Measurements from ENCODE around the gene PHYHIPL.

Gene PHYHIPL

DNA sequence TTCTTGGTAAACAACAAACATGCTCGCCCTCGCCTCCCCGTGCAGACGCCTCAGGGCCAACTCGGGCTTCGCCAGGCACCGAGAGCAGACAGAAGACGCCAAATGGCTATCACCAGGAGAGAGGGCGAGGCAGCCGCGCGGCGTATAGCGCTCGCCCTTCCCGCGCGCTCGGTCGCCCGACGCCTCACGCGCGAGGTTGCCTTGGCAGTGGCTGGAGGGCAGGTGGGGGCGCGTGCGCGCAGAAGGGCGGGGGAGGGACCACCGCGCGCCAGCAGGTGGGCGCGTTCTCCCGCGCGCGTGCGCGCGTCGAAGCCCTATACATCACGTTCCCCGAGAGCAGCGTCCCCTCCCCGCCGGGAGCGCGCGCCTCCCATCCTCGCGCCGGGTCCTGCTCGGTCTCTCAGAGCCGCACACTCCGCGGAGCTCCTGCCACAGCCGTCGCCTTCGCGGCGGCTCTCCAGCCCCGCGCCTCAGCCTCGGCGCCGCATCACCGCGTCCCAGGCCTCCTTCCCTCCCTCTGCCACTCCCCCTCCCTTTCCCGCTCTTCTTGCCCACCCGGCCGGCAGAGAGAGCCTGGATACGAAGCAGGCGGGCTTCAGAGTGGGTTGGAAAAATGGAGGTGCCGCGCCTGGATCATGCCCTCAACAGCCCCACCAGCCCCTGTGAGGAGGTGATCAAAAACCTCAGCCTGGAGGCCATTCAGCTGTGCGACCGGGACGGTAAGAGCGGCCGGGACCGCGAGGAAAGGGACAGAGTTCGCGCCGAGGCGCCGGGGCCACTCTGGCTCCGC is at the start of gene PHYHIPL:
TSS of gene PHYHIPL (plus strand) at position 403 of the 790 bp plus-strand sequence. CDS start at position 614, 211 bp downstream.
- DNase-seq (ENCODE audit: low read depth): no peak

DNA sequence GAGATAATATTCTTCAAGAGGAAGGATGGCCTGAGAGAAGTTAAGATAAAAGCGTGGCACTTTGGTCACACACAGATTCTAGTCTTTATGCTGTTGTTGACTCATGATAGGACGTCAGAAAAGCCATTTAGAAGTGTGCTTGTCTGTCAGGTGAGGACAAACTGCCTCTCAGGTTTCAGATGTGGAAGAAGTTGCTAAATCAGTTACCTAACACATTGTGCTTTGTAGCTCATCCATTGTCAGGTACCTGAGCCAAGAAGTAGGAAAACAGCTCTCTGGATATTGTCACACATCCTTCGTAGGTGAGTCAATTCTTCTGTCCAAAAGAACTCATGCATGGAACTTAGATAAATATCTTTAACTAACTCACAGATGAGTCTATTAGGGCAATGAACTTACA is 49.5 kb upstream of the PHYHIPL start:
- DNase-seq (ENCODE audit: low read depth): no peak

DNA sequence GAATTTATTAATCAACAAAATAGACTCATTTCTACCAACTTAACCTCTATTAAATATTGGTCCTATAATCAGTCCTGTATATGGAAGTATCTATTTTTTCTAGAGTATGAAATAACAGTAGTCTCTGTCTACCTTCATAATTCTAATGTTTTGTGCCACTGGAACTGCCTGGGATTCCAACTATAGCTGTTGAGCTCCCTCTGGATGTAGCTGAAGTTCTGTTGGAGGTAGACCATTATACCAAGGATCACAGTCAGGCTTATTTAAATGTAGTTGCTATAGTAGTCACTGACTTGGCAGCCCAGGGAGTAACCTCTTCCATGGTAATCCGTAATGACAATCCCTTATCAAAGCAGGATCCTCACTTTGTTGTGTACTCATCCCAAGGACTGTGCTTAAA is 48.5 kb upstream of the PHYHIPL start:
- DNase-seq (ENCODE audit: low read depth): no peak

DNA sequence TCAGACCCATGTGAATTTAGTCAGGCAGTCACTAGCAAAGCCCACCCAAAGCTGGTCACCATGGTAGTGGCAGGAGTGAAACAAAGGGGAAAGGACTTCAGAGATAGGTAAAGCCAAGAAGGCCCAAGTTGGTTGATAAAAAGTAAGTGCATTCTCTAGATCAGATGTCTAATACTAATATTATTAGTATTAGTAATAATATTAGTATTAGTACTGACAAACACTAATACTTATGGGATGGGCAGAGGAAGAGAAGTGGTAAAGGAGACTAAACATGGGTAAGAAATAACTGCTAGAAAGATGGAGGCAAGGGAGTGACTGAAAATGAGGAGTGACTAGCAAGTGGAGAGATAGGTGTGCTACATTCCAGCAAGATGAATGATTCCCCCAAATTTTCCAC is 46.6 kb upstream of the PHYHIPL start:
- DNase-seq (ENCODE audit: low read depth): no peak

DNA sequence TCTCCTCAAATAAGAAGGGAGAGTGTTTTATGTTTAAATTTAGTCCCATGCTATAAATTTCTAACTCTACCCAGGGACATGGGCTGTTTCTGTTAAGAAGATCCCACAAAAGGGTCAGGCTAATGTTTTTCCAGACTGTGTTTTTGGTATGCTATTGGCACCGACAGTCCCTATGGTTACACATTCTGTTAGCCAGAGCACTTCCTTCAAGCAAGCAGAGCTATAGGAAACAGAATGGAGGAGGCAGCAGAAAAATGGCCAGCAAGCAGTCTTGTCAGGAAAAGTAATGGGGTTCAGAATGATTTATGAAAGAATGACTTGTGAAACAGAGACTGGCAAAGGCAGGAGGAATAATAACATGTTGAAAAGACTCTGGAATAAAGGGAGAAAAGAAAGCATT is 44.8 kb upstream of the PHYHIPL start:
- no peak for DNase-seq (ENCODE audit: low read depth)

DNA sequence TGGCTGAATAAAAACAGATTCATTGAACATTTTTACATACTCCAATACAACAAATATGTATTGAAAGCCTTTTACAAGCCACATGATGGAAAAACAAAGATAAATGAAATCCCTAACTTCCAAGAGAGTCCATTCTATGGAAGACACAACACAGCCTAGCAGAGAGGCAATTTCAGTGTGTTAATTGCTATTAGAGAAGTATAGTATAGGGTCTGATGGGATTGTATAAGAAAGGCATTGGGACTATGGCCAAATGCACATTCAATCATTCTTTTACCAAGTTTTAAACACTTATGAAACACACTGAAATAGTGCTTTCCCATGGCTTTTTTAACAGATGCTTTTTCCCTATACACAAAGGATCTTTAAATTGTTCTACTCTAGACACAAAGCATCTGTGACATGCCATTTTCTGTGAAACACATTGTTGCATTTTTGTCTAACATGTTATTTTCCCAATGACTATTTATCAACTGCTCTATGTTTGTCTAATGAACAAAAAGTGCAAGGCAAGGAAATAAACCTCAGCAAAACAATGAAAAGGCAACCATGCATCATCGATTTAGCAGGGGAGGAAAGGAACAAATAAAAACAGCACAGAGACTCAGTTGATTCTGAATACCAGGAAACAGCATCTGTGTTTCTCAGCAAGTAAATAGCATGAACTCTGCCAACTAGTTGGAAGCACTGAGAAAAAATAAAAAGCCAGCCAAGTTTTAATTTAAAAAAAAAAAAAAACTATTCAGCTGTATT is 42.4 kb upstream of the PHYHIPL start:
- no peak for DNase-seq (ENCODE audit: low read depth)

DNA sequence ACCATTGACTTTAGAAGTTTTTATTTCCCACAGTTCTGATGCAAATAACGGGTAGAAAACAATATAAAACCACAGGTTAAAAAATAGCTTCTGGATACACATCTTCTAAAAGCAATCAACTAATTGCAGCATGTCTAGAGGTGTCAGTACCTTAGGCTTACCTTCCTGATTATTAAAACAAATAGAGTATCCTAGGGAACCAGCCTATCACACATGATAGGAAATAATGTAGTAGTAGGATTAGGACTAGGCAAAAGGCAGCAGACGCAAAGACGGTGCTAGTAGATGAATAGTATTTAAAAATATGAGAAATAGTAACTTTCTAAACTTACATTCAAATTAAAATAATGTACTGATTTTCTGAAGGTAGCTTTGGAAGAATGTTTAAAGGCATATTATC is 41.7 kb upstream of the PHYHIPL start:
- no peak for DNase-seq (ENCODE audit: low read depth)

DNA sequence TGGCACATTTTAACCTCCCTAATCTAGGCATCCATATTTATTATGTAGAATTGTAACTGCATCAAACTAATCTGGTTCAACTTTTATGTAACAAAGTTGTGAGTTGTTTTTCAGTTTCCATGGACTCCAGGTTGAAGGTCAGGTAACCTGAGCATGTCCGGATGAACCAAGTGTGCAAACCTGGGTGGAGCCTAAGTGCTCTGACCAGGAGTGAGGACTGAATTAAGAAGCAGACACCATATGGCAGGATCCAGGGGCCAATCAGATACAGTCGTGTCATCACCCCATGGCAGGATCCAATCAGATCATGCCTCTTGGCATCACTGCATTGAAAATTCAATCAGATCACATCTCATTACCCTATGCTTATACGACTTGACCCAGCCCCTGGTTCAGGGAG is 41.2 kb upstream of the PHYHIPL start:
- DNase-seq (ENCODE audit: low read depth): no peak

DNA sequence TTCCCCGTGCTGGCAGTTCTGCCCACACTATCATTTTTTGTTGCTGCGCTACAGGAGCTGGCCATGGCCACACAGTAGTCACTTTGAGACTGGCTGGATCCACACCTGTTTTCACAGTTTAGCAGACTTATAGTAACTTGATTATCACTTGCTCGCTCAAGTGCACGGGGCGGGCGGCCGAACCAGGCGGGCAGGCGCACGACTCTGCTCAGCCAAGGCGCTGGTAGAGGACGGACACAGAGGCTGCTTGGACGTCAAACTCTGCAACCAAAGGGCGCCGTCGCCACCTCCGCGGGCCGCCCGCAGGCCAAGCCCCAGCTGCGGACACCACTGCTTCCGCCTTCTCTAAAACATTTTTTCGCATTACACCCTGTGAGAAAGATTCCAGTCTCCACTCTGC is 38.4 kb upstream of the PHYHIPL start:
- DNase-seq (ENCODE audit: low read depth): no peak

DNA sequence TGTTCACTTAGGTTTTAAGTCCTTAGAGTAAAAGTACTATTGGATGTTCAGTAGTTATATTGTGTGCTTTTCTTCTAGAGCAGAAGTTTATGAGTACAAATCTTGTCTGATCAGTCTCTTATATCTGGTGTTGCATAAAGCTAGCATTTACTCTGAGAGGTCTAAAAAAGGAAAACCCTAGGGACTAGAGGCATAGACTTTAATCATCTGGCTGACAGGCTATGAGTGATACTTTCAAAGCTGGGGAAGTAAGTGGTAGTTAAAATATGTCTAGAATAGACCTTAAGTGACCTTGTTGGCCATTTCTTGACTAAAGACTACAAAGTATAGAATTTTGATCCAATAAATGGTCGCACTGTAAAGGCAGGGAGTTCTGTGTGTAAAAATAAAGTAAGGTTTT is 32.9 kb upstream of the PHYHIPL start:
- DNase-seq (ENCODE audit: low read depth): no peak

DNA sequence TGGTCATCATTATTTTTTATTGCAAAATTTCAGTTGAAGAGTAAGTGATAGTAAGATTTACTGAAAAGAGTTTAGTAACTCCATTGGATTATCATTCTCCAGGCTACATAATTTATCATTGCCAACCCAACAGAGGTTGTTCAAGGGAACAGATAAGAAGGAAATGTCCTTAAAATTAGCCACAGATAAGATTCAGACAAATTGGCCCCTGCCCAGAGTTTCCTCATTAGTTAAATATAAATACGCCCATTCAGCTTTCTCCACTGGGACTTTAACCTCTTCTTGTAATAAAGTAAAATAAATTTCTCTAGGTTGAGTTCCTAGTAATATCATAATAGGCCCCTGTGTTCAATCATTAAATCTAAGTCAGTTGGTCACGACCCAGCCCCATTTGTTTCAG is 27.7 kb upstream of the PHYHIPL start:
- no peak for DNase-seq (ENCODE audit: low read depth)

DNA sequence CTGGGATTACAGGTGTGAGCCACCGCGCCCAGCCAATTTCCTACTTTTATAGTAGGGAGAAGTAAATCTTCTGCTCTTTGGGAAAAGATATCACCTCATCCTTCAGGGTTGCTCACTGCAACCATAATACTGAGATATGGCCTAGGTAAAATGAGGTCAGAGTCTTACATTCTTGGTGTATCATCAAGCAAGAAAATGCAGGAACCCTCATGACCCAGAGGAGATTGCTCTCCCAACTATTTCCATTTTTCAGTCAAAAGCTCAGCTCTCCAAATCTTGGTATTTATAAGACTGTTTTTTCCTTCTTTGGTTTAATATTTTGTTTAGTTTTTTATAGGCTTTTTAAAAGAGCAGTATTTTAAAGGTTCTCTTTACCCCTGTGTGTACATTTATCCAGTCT is 20.9 kb upstream of the PHYHIPL start:
- no peak for DNase-seq (ENCODE audit: low read depth)

DNA sequence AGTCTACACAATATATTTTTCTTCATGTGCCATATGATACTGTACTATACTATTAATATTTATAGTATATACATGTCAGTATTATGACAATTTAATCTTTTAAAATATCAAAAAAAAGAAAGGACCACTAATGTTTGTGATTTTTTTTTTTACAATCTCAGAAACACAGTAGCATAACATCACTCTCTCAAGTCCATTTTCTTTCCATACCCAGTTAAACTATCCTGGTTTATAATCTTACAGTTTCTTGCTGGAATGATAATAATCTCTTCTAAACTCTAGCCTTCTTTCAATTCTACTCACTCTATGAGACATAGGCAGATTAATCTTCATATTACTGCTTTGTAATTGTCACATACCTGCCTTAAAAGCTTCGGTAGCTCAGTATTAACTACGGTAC is 8.9 kb upstream of the PHYHIPL start:
- DNase-seq (ENCODE audit: low read depth): no peak

DNA sequence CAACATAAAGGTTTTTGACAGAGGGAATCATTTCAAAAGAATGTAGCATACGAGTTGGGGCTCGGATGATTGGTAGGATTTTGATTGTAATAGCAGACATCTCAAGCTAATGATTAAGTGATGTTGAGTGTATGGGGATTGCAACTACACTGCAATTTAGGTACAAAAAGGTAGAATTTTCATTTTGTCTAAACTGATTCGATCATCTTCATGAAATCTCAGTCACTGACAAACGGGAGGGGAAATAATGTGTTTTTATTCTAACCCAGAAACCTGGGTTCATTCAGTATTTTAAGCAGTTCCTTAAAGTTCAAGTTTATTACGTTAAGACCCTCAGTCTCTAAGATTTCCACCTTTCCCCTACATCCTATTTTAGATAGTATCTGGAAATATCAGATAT is 3.9 kb upstream of the PHYHIPL start:
- no peak for DNase-seq (ENCODE audit: low read depth)

DNA sequence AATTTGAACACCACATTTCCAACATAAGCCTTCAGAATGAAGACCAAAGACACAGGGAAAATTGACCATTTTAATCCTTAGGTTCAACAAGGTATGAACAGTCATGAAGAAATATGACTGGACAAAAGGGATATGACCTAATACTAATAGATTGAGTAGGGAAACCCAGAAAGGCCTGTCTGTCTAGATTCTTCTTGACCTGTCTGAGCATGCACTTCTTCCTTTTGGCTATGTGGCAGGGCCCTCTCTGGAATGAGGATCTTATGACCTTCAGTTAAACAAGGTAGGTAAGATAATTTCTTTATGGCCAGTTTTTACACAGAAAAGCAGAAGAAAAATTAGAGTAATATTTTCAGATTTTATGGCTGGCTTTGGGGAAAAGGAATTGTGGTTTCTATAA is 3.0 kb upstream of the PHYHIPL start:
- no peak for DNase-seq (ENCODE audit: low read depth)

DNA sequence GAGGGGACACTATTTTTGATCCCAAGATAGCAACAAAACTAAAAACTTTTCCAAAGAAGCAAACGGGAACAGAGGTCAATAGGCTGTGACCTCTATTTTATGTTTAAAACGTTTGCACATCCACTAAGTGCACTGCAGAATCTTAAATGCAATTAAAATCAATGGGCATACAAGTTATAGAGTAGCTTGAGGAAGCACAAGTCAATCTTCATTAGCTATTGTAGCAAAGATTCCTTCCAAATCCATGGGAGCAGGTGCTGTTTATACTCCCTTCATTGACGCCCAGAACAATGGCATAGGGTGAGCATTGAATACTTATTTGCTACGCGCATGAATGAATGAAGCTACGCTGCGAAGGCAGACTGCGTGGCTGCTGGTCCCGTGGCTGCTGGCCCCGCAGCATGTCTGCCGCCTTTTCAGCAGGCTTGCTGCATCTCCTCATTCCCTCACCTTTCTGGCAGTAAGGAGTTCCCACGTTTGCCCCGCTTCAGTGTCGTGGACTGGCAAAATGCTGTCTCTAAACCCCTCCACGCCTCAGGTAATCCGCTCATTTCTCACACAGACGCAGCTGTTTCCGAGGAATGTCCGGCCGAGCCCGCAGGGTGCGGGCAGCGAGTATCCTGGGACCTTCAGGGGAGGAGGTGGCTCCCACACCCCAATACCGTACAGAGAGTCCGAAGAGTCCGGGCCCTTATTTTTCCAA is 754 bp upstream of the PHYHIPL start:
- no peak for DNase-seq (ENCODE audit: low read depth)

DNA sequence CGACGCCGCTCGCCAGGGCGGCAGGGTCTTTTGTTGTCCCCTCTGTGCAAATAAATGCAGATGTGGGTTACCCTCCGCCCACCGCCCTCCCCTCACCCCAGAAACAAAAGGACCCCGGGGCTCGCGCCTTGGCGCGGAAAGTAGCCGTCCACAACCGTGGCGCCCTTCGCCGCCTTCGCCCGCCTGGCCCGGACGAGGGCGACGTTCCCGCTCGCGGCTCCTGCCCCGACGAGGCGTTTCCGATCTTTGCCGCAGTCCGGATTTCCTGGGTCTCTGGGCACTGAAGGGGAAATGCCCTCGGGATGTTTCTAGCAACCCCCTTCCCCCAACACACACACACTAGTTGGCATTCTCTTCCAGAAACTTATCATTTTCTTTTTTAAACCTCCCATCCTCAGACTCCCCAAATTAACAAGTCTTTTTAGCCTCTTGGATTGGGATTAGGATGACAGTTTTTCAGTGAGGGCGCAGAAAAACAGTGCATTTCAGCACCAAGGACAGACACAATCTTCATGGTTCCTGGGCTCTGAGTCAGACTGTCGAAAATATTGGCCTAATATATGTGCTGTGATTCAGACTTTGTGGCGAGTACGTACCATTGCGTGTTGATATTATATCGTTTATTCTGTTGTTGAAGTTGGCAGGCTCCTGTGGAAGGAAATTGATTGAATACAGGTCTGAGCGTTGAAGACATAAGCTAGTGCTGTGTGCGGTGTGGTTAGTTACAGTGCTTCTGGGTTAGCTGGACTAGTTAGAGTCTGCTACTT is 771 bp downstream of the PHYHIPL start:
- peak; percentile 61 for DNase-seq (ENCODE audit: low read depth)

DNA sequence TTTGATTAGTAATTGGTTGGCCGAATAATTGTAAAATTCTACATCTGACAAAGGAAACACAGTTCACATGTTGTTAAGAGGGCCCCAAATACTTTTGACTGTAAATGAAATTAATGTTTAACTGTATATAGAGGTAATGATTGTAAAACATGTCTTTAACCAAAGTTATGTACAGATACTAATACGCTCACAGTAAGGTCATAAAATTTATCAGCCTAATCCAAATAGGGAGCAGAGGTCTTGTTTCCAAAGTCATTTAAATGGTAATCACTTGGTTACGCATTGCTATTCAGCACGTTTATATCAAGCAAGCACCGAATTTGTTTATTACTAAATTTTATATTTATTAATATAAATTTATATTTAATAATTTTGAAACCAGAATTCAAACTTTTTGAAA is 1.4 kb downstream of the PHYHIPL start:
- DNase-seq (ENCODE audit: low read depth): no peak

DNA sequence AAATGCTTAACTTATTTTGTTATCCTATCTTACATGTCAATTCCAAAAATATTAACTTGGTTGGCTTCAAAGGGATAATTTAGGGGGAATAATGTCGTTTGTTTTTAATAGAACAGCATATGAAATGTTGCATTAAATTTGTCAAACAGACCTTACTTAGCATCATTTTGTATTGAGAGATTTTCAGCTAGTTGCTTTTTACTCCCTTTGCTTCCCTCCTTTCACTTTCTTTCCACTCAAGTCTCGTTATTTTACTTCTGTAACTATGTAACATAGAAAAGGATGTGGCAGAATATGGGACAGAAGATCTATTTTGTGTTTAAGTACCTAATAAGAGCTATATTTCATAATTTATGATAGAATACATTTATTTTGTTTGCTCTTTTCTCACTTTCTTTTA is 2.6 kb downstream of the PHYHIPL start:
- DNase-seq (ENCODE audit: low read depth): no peak

DNA sequence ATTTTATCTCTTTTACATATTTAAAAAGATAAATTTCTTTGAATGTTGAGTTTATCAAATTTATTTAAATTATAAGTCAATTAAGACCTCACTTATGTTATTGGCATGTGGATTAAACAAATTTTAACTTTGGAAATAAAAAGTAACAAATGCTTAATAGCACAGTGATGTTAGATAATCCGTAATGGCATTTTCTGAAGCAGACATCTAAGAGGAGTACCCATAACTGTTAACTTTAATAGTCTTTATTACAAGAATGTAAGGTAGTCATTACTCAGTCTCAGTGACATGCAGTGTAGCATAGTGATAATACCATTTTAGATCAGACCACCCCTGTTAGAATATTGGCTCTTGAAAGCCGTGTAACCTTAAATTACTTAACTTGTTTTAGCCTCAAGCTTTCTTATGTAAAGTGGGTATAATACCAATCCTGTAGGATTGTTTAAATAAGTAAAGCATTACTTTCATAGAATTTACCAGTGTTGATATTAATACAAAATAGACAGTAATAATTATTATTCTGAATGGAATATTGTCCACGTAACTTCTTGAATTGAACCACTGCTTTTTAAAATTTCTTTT is 4.3 kb downstream of the PHYHIPL start:
- no peak for DNase-seq (ENCODE audit: low read depth)

DNA sequence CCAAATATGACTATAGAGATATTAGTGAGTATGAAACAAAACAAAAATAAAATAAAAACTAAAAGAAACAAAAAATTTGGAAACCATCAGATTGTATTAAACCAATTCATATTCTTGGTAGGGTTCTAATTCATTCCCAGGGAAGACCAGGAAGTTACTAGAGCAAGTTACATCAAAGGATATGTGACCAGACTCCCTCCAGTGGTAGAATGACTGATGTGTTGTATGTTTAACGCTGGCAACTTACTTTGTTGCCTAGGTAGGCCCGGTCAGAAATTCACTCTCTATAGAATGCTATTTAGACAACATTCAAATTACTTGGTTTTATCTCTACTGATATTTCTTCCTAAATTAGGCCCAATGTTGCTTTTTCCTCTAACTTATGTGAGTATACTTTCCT is 5.2 kb downstream of the PHYHIPL start:
- peak; percentile 20 for DNase-seq (ENCODE audit: low read depth)

DNA sequence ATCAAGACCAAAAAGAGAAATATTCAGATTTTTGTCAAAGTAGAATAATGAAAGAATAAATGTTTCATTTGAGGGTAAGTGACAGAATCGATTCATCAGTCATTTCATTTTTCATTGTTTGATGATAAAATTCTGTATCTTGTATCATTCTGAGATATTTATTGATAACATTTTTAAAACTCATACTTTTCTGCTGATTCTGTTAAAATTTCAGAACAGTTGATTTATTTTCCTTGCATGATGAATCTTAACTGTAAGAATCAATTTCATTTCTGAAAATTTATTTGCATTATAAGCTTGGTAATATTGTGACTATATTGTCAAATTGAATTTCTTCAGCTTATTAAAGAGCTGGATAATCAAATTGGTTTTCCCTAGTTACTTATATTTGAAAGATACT is 13.9 kb downstream of the PHYHIPL start:
- DNase-seq (ENCODE audit: low read depth): no peak
